Measurements from ENCODE around the gene KANK4.

The KANK4 gene

DNA sequence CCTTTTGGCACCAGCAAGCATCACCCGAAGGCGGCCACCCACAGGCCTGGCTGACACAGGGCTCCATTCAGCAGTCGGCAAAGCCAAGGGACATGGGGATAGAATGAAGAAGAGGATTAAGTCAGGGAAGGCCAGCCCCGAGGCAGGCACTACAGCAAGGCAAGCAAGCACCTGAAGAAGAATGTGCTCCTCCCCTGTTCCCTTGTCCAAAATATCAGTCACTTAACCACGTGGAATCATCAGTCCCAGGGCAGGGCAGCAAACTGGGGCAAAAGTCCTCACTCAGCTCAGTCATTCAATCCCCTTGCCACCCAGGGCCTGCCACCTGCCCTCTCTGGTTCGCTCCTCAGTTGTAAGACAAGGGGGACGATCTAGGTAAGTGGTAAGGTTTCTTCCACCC lies 9.3 kb downstream of the KANK4 start:
- H3K4me1 Mint-ChIP-seq: no peaks in the 10 kb centered on the region
- no peak overlapping the region for H3K4me3 Mint-ChIP-seq
- no peaks in the 10 kb centered on the region for H3K36me3 Mint-ChIP-seq (ENCODE audit: insufficient read depth)
- peaks cover 20% of the 10 kb centered on the region for H3K27me3 Mint-ChIP-seq
- no peak for DNase-seq (ENCODE audit: low spot score in 2 of 2)
- no peak for ATAC-seq (replicated peaks; ENCODE audit: extremely low read depth, poor library complexity, severe bottlenecking)
- no peak overlapping the region for H3K27ac Mint-ChIP-seq (ENCODE audit: low read depth)
- no peaks in the 10 kb centered on the region for H3K9me3 Mint-ChIP-seq

DNA sequence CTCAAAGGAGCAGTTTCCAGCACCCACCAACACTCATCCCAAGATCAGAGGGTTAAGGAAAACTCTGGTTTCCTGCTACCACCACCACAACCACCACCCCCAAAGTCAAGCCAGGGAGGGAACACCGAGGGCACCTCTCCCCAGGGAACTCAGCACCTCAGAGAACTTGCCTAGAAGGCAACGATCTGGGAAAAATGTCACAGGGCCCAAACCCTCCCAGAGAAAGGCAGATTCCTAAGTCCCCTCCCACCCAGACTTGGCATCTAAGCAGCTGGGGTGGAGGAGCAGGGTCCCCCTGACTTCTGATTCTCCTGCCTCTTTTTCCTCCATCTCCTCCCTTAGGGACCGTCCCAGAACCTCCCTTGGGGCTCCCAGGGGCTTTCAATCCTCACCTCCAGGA lies 10.6 kb downstream of the KANK4 start:
- DNase-seq (ENCODE audit: low spot score in 2 of 2): no peak
- H3K4me3 Mint-ChIP-seq: no peak overlapping the region
- H3K27ac Mint-ChIP-seq (ENCODE audit: low read depth): no peak overlapping the region
- no peaks in the 10 kb centered on the region for H3K9me3 Mint-ChIP-seq
- H3K36me3 Mint-ChIP-seq (ENCODE audit: insufficient read depth): no peaks in the 10 kb centered on the region
- no peaks in the 10 kb centered on the region for H3K4me1 Mint-ChIP-seq
- no peak for ATAC-seq (replicated peaks; ENCODE audit: extremely low read depth, poor library complexity, severe bottlenecking)
- H3K27me3 Mint-ChIP-seq: peaks cover 9% of the 10 kb centered on the region

DNA sequence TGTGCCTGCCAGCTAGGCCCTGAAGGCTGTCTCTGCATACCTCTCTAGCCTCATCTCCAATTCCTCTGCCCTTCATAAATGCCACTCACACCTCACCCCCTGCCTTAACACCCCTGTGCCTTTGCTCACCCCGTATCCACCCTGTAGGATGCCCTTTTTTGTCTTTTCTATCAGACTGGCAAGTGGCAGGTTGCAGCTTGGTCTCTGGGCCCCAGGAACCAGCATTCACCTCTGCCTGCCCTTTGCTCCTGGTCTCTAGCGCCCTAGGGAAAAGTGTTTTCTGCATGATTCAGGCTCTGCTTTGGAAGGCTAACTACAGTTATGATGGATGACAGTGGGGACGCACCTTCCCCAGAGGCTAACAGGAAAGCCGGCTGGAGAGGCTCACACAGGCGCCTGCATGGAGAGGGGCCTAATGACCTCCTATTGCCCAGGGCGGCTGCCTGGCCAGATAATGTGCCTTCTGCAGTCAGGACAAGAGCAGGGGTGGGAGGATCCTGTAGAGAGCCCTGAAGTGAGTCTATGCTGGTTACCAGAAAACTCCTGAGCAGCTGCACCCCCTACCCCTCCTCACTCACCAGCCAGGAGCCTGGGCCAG lies 11.2 kb downstream of the KANK4 start:
- peaks cover 9% of the 10 kb centered on the region for H3K27me3 Mint-ChIP-seq
- H3K27ac Mint-ChIP-seq (ENCODE audit: low read depth): no peak overlapping the region
- ATAC-seq (replicated peaks; ENCODE audit: extremely low read depth, poor library complexity, severe bottlenecking) (no peak), DNase-seq (ENCODE audit: low spot score in 2 of 2) (no peak)
- H3K9me3 Mint-ChIP-seq: no peaks in the 10 kb centered on the region
- H3K36me3 Mint-ChIP-seq (ENCODE audit: insufficient read depth): no peaks in the 10 kb centered on the region
- no peaks in the 10 kb centered on the region for H3K4me1 Mint-ChIP-seq
- no peak overlapping the region for H3K4me3 Mint-ChIP-seq

DNA sequence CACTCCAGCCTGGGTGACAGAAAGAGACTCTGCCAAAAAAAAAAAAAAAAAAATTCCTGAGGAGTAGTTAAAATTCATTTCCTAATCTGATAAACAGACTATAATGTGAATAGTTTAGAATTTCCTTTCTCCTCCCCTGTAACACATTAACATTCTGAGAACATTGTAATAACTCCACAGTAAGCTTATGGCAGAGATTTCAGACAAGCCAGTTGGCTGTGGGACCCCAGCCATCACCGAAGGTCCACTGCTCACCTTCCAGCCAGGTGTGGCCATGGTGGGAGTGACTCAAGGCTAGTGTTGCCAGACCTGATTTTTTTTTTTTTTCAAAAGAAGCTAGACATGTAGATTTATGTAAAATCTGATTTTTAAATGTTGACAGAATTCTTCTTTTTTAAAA lies 11.8 kb downstream of the KANK4 start:
- no peak for DNase-seq (ENCODE audit: low spot score in 2 of 2)
- Mint-ChIP-seq H3K4me1 (no peaks in the 10 kb centered on the region), H3K9me3 (no peaks in the 10 kb centered on the region), H3K27ac (ENCODE audit: low read depth) (no peak overlapping the region), H3K27me3 (peaks cover 9% of the 10 kb centered on the region), H3K36me3 (ENCODE audit: insufficient read depth) (no peaks in the 10 kb centered on the region), H3K4me3 (no peak overlapping the region)
- ATAC-seq (replicated peaks; ENCODE audit: extremely low read depth, poor library complexity, severe bottlenecking): no peak

DNA sequence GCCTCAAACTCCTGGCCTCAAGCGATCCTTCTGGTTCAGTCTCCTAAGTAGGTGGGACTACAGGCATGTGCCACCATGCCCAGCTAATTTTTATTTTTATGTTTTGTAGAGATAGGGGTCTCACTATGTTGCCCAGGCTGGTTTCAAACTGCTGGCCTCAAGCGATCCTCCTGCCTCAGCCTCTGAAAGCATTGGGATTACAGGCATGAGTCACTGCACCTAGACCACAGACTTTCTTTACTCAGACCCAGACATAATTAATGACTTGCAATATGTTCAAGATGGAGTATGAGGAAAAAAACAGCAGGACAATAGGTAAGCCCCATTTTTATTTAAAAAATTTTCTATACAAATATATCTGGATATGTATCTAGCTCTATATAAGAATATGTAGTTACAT lies 13.2 kb downstream of the KANK4 start:
- H3K36me3 Mint-ChIP-seq (ENCODE audit: insufficient read depth): no peaks in the 10 kb centered on the region
- peaks cover 1% of the 10 kb centered on the region for H3K27me3 Mint-ChIP-seq
- DNase-seq (ENCODE audit: low spot score in 2 of 2): no peak
- no peak for ATAC-seq (replicated peaks; ENCODE audit: extremely low read depth, poor library complexity, severe bottlenecking)
- H3K27ac Mint-ChIP-seq (ENCODE audit: low read depth): no peak overlapping the region
- no peaks in the 10 kb centered on the region for H3K9me3 Mint-ChIP-seq
- no peak overlapping the region for H3K4me3 Mint-ChIP-seq
- no peaks in the 10 kb centered on the region for H3K4me1 Mint-ChIP-seq

DNA sequence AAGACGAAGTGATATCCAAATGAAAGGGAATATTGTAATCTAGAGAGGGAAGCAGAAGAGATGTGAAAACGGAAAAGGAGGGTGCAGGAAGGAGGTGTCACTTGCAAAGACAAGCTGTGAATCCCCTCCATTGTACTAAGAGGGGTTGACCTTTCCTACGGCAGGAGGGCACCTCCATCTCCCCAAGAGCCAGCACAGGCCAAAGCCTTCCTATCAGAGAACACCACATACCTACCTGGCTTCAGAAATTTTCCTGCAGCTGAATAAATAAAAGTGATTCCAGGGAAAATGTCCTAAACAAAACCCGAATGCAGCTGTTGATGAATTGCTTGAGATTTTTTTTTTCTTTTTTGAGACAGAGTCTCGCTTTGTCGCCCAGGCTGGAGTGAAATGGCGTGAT lies 14.3 kb downstream of the KANK4 start:
- Mint-ChIP-seq H3K4me3 (no peak overlapping the region), H3K4me1 (no peaks in the 10 kb centered on the region), H3K9me3 (no peaks in the 10 kb centered on the region), H3K36me3 (ENCODE audit: insufficient read depth) (no peaks in the 10 kb centered on the region), H3K27me3 (no peaks in the 10 kb centered on the region), H3K27ac (ENCODE audit: low read depth) (no peak overlapping the region)
- ATAC-seq (replicated peaks; ENCODE audit: extremely low read depth, poor library complexity, severe bottlenecking): no peak
- no peak for DNase-seq (ENCODE audit: low spot score in 2 of 2)

DNA sequence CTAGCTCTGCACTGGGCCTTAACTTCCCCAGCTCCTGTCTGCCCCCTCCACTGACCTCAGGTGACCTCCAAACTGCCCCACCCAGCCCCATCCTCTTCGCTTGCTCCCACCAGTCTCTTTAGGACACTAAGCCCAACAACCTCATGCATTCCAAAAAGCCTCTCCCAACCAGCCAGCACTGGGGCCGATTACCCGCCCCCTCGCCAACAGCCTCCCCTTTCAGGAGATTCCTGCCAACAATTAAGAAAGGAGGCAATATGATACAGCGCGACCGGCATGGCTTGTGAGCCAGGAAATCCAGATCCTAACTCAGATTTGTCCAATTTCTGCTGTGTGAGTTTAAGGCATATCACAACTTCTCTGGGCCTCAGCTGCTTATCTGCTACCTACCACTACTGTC lies 14.7 kb downstream of the KANK4 start:
- Mint-ChIP-seq H3K36me3 (ENCODE audit: insufficient read depth) (no peaks in the 10 kb centered on the region), H3K27ac (ENCODE audit: low read depth) (no peak overlapping the region), H3K9me3 (no peaks in the 10 kb centered on the region), H3K4me3 (no peak overlapping the region), H3K4me1 (no peaks in the 10 kb centered on the region), H3K27me3 (no peaks in the 10 kb centered on the region)
- DNase-seq (ENCODE audit: low spot score in 2 of 2) (no peak), ATAC-seq (replicated peaks; ENCODE audit: extremely low read depth, poor library complexity, severe bottlenecking) (no peak)

DNA sequence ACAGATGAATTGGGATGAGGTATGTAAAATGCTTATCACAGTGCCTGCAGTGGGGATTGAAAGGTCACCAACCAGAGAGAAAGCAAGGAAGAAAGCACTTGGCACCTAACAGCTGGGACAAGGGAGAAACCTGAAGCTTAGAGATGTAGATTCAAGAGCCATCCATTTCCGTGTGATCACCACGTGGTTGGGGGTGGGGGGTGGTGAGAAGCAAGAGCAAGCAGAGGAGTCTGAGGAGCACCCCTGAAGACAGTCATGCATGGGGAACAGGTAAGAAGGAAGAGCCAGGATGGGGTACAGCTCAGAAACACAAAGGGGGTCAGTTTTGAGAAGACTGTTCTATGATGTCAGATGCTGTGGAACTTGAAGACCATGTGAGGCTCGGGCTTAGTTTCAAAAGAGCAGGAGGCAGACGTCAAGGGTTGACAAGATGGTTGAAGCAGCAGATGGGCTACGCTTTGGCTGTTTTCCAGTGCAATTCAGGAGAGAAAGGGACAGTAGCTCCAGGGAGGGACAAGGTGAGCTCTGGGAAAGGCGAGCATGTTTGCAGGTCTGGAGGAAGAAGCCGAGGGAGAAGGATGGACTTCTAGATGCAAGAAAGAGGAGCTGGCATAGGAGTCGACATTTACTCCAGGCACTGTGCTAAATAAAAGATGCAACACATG lies 17.4 kb downstream of the KANK4 start:
- Mint-ChIP-seq H3K27me3 (no peaks in the 10 kb centered on the region), H3K36me3 (ENCODE audit: insufficient read depth) (no peaks in the 10 kb centered on the region), H3K4me1 (no peaks in the 10 kb centered on the region), H3K27ac (ENCODE audit: low read depth) (no peak overlapping the region), H3K4me3 (no peak overlapping the region), H3K9me3 (no peaks in the 10 kb centered on the region)
- no peak for ATAC-seq (replicated peaks; ENCODE audit: extremely low read depth, poor library complexity, severe bottlenecking)
- DNase-seq (ENCODE audit: low spot score in 2 of 2): no peak

DNA sequence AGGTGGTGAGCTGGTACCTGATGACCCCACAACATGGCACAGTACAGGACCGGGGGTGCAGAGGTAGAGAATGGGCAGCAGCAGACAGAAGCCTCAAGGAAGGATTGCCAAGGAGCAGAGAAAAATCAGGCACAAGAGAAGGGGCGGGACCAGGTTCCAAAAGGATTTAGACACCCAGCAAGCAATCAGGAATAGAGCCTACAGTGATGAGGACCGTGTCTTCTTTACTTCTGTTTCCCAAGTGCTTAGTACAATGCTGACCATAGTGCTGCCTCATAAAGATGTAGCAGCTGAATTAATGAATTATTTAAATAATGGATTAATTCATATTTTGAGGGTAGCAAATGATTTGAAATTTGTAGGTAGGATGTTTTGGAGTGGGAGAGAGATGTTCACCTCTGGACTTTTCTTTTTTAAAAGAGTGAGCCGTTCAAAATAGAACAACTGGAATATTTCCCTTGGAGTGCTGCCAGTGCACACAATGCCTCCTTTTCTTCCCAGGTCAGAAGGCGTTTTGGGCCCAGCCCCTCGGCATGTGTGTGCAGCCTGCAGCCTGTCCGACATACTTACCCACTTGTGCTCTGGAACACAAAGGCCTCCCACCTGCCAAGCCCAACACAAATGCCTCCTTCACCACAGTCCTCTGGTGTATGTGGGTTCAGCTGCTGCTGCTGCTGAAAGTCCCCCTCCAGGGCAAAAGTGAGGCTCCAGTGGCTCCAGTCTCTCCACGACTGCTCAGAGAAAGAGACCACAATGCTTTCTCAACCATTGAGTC lies 19.6 kb downstream of the KANK4 start:
- H3K4me3 Mint-ChIP-seq: no peak overlapping the region
- H3K36me3 Mint-ChIP-seq (ENCODE audit: insufficient read depth): no peaks in the 10 kb centered on the region
- no peak overlapping the region for H3K27ac Mint-ChIP-seq (ENCODE audit: low read depth)
- DNase-seq (ENCODE audit: low spot score in 2 of 2): no peak
- ATAC-seq (replicated peaks; ENCODE audit: extremely low read depth, poor library complexity, severe bottlenecking): no peak
- no peaks in the 10 kb centered on the region for H3K9me3 Mint-ChIP-seq
- no peaks in the 10 kb centered on the region for H3K4me1 Mint-ChIP-seq
- peaks cover 14% of the 10 kb centered on the region for H3K27me3 Mint-ChIP-seq

DNA sequence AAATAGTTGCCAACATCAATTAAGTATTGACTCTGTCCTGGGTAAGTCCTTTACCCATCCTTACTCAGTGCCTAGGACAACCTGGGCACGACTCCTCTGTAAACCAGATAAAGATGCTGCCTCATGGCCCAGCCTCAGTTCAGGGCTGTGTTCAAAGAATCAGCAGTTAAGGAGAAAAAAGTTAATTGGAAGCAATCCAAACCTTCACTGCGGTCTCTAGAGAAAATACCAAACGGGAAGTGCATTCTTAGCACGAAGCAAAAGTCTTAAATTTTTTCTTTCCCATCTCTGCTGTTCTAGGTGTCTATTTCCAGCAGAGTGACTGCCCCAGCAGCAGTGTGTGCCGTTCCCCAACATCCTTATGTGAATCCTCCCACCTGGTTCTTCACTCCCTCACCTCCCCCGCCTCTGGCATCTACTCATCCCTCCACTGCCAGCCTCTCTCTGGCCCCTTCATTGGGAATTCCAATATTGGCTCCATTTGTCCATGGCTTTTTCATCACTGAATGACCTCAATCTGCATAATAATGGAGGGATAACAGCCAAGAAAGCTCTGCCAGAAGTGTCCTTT lies 23.2 kb downstream of the KANK4 start:
- Mint-ChIP-seq H3K4me3 (no peak overlapping the region), H3K9me3 (no peaks in the 10 kb centered on the region), H3K27me3 (peaks cover 42% of the 10 kb centered on the region), H3K27ac (ENCODE audit: low read depth) (no peak overlapping the region), H3K4me1 (no peaks in the 10 kb centered on the region), H3K36me3 (ENCODE audit: insufficient read depth) (no peaks in the 10 kb centered on the region)
- no peak for ATAC-seq (replicated peaks; ENCODE audit: extremely low read depth, poor library complexity, severe bottlenecking)
- no peak for DNase-seq (ENCODE audit: low spot score in 2 of 2)

DNA sequence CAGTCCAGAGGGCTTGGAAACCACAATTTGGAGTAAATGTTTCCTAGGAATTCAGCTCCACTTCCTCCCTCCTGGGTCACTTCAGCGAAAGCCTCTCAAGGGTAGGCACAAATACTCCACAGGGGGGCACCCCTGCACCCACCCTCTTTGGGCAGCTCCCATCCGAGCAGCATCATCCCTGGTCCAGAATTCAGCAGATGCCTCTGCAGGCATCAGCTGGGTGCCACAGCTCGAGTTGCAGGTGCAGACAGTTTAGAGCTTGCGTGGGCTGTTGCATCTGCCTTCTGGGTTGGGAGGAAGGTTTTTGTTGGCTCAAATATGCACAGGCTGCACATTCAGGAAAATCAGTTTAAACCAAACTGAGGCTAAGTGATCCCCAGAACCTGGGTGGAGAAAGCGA lies 25.0 kb downstream of the KANK4 start:
- no peak overlapping the region for H3K4me3 Mint-ChIP-seq
- H3K4me1 Mint-ChIP-seq: no peaks in the 10 kb centered on the region
- H3K9me3 Mint-ChIP-seq: no peaks in the 10 kb centered on the region
- H3K27me3 Mint-ChIP-seq: peaks cover 47% of the 10 kb centered on the region
- no peak overlapping the region for H3K27ac Mint-ChIP-seq (ENCODE audit: low read depth)
- DNase-seq (ENCODE audit: low spot score in 2 of 2): no peak
- H3K36me3 Mint-ChIP-seq (ENCODE audit: insufficient read depth): no peaks in the 10 kb centered on the region
- ATAC-seq (replicated peaks; ENCODE audit: extremely low read depth, poor library complexity, severe bottlenecking): no peak

DNA sequence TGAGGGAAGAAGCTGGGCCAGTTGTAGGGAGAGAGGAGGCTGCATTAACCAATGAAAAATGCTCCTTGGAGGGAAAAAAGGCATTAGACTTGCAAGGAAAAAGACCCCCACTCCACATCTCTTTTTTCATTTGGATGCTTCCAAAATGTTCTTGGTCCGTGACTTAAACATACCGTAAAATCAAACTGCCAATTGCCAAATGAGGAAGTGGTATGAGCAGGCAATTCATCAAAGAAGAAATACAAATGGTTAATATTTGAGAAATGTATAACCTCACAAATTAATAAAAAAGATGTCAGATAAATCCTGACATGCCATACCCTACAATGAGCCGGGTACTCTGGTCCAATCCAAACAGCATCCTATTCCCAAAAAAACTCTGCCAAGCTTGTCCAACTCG lies 30.6 kb downstream of the KANK4 start:
- Mint-ChIP-seq H3K36me3 (ENCODE audit: insufficient read depth) (no peaks in the 10 kb centered on the region), H3K4me3 (no peak overlapping the region), H3K4me1 (no peaks in the 10 kb centered on the region), H3K9me3 (no peaks in the 10 kb centered on the region), H3K27me3 (peaks cover 74% of the 10 kb centered on the region), H3K27ac (ENCODE audit: low read depth) (no peak overlapping the region)
- no peak for ATAC-seq (replicated peaks; ENCODE audit: extremely low read depth, poor library complexity, severe bottlenecking)
- DNase-seq (ENCODE audit: low spot score in 2 of 2): no peak

DNA sequence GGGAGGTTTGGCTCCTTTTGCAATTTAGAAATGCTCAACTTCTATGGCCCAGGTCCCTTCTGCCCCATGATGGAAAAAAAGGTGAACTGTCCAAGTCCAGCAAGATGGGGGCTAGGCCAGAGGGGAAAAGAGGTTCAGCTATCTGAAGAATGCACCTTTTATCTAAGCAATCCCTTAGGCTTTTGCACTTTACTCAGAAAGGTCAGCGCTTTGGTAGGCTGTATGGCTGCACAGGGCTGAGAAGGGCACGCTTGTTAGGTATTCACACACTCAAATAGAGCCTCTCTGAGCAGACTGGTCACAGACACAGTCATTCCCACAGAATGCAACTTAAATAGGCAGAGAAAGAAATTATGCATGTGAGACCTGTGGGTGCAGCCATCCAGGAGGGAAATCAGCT lies 31.0 kb downstream of the KANK4 start:
- H3K4me3 Mint-ChIP-seq: no peak overlapping the region
- no peaks in the 10 kb centered on the region for H3K4me1 Mint-ChIP-seq
- ATAC-seq (replicated peaks; ENCODE audit: extremely low read depth, poor library complexity, severe bottlenecking) (no peak), DNase-seq (ENCODE audit: low spot score in 2 of 2) (no peak)
- H3K27ac Mint-ChIP-seq (ENCODE audit: low read depth): no peak overlapping the region
- H3K9me3 Mint-ChIP-seq: no peaks in the 10 kb centered on the region
- H3K36me3 Mint-ChIP-seq (ENCODE audit: insufficient read depth): no peaks in the 10 kb centered on the region
- H3K27me3 Mint-ChIP-seq: peaks cover 74% of the 10 kb centered on the region
